ENCODE results near the gene LRRFIP1.

- TF ChIP-seq CTCF (IDR thresholded peaks at IDR 0.05) (no peak), POLR2A (IDR thresholded peaks at IDR 0.05) (no peak), EP300 (IDR thresholded peaks at IDR 0.05) (no peak)
Observed at GRCh38 chr2:237636578-237636977, 9.2 kb downstream of the LRRFIP1 start.
